Right lung (tissue), 5 donors: Measurements from ENCODE around the gene EPO. TPM values are rescaled to one million over a fixed set of nuclear protein-coding genes. Genes with fewer than 3 reads are reported as not detected.
A peak's percentile ranks its signal among the peaks of the same experiment; 100 is the strongest.
"Not testable (repeated sequence)": the region's sequence is repeated elsewhere in the genome, so short reads cannot be mapped to it uniquely, and the experiment has no call there.

Experiments used
- DNase-seq, 2 donors: peaks; one replicate each; pipeline ENCODE4 v3.0.0-alpha.2; 2013
- polyA plus RNA-seq, 5 donors: library from polyadenylated mRNA; unstranded; fragments of 120-200 nt; gene quantifications; one replicate each; pipeline versions ENCODE4 v1.2.1 to v1.2.3, GENCODE V29; 2013; ENCODE audit warnings: inconsistent platforms in 1 of 5, low replicate concordance in 1 of 5; ENCODE audit not compliant: insufficient read length in 5 of 5, insufficient read depth in 1 of 5

EPO gene
- polyA plus RNA-seq, 5 donors, result 0.13 to 0.24 (median 0.16) TPM; not detected in 1

DNA sequence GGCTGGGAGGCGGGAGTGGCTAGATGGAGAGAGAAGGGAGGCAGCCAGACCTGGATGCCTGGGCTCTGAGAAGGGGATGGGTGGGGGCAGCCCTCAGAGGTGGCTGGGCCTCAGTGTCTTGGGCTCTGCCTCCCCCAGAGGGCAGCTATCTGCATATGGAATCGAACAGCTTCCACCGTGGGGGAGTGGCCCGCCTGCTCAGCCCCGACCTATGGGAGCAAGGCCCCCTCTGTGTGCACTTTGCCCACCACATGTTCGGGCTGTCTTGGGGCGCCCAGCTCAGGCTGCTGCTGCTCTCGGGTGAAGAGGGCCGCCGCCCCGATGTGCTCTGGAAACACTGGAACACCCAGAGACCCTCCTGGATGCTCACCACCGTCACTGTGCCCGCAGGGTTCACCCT is 16.4 kb downstream of the EPO start:
- DNase-seq, result no peak

DNA sequence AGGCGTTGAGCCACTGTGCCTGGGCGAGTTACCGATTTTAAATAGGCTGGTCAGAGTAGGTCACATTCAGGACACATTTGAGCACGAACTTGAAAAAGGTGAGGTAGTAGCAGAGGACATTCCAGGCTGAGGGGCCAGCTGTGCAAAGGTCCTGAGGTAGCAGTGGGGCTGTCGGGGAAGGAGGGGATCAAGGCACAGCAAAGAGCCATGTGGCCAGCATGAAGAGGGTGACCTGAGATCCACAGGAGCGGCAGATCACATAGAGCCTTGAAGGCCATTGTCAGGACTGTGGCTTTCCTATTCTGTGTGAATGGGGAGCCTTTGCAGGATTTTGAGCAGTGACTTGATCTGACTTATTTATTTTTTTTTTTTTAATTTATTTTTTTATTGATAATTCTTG is 19.7 kb downstream of the EPO start:
- DNase-seq, result no peak

GRCh38 chr7:100744605-100745004 is 24.3 kb downstream of the EPO start:
- no peak for DNase-seq

- peak; percentile 20 to 55 for DNase-seq
Observed at GRCh38 chr7:100745184-100745583, 24.9 kb downstream of the EPO start.

GRCh38 chr7:100752994-100753393 is 32.7 kb downstream of the EPO start:
- DNase-seq, result no peak

GRCh38 chr7:100753750-100754149 is 33.5 kb downstream of the EPO start:
- DNase-seq, result no peak

DNA sequence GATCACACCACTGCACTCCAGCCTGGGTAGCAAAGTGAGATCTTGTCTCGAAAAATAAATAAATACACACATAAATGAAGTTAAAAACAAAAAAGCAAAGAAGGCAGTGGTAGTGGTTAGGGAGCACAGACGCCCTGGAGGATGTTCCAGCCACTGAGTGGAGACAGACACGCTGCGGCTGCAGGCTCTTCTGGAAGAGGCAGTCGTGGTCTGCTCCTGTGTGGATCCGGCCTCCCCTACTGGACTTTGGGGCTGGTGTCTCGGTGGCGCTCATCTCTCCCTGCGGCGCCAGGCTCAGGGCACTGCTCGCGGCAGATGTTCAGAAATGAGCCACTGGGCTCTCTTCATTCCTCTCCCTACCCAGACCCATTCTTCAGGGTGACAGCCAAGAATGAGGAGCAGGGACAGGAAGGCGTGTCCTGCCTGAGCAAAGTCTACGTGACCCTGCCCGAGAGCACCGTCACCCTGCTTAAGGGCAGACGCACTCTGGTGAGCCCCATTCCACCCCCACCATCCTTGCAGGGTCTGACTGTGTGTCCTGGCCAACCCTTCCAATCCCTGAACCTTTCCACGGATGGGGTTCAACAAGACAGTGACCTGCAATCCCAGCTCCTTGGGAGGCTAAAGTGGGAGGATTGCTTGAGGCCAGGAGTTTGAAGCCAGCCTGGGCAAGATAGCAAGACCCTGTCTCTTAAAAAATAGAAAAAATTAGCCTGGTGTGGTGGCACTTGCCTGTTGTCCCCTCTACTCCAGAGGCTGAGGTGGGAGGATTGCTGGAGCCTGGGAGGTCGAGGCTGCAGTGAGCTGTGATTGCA is 39.3 kb downstream of the EPO start:
- DNase-seq, result no peak

DNA sequence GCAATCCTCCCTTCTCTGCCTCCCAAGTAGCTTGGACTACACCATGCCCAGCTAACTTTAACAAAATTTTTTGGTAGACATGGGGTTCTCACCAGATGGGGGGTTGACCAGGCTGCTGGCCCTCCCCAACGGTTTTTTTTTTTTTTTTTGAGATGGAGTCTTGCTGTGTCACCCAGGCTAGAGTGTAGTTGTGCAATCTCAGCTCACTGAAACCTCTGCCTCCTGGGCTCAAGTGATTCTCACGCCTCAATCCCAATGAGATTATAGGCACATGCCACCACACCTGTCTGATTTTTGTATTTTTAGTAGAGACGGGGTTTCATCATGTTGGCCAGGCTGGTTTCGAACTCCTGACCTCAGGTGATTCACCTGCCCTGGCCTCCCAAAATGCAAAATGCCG is 42.6 kb downstream of the EPO start:
- DNase-seq, result not testable (repeated sequence)

DNA sequence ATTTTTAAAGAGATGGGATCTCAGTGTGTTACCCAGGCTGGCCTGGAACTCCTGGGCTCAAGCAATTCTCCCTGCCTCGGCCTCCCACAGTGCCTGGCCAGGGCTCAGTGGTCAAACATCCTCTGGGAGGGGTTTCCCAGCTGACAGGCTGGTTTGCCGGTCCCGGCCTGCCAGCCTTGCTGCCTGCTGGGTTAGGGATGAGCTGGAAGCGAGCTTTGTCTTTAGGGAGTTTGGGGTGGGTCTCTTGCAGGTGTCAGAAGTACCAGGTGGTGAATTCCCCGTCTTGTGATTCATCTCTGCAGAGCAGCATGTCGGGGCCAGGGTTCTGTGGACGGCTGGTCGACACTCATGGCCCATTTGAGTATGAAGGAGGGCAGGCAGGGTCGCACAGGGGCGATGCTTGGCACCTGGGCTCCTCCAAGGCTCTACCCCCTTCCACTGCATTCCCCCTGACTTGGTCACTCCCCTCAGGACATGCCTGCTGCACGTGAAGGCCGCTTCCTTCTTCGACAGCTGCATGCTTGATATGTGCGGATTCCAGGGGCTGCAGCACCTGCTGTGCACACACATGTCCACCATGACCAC is 43.4 kb downstream of the EPO start:
- no peak for DNase-seq

DNA sequence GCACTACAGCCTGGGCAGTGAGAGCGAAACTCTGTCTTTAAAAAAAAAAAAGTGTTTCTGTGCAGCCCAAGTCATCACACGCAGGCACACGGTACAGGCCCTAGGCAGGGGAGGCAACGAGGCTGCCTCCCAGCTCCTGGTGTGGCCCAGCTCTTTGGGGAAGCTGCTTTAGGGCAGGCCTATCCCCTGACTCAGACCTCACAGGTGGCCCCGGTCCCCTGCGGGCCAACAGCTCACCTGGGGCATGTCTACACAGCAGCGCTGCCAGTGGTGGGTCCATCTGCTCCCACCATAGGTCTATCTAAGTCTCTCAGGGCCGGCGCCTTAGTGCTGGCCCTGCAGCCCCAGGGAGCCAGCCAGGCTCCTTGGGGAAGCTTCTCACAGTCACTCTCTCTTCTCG is 44.6 kb downstream of the EPO start:
- DNase-seq, result no peak

DNA sequence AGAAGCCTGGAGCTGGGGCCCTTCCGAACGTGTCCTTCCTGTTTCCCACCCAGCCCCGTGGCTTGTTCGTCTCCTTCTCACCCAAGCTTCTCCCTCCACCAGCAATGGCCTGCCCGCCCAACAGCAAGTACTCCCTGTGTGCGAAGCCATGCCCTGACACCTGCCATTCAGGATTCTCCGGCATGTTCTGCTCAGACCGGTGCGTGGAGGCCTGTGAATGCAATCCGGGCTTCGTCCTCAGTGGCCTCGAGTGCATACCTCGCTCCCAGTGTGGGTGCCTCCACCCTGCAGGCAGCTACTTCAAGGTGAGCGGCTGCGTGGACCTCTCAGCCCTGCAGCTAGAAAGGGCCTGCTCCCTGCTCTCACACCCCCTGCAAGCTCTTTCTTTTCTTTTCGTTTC is 45.0 kb downstream of the EPO start:
- no peak for DNase-seq

- DNase-seq, result no peak
Observed at GRCh38 chr7:100768784-100769183, 48.5 kb downstream of the EPO start.

Other genes with a start within 250 kb of the EPO start
- 10 to 100 TPM; 39.6 to 78.9 (median 55.3) TPM for gene TSC22D4, start 241.3 kb upstream of the EPO start, polyA plus RNA-seq
- 1 to 10 TPM; 2.3 to 5.3 (median 3.0) TPM for gene NYAP1, start 236.5 kb upstream of the EPO start, polyA plus RNA-seq
- 10 to 100 TPM; 21.0 to 34.8 (median 29.5) TPM for gene AGFG2, start 181.3 kb upstream of the EPO start, polyA plus RNA-seq
- gene SAP25, start 146.6 kb upstream of the EPO start, polyA plus RNA-seq, result 10 to 100 TPM in 1 of 5 donors, 1 to 10 TPM in 4; 2.8 to 12.8 (median 6.8) TPM
- 10 to 100 TPM; 32.9 to 83.5 (median 58.0) TPM for gene LRCH4, start 134.3 kb upstream of the EPO start, polyA plus RNA-seq
- gene FBXO24, start 134.1 kb upstream of the EPO start, polyA plus RNA-seq, result 1 to 10 TPM; 4.0 to 4.8 (median 4.5) TPM
- gene PCOLCE, start 118.1 kb upstream of the EPO start, polyA plus RNA-seq, result 100 to 1,000 TPM; 140 to 265 (median 179) TPM
- 10 to 100 TPM; 25.3 to 40.0 (median 30.8) TPM for gene MOSPD3, start 107.9 kb upstream of the EPO start, polyA plus RNA-seq
- 1 to 10 TPM; 1.1 to 4.6 (median 1.6) TPM for gene TFR2, start 78.9 kb upstream of the EPO start, polyA plus RNA-seq
- under 1 TPM in 3 of 5 donors, not detected in 2; 0.13 to 0.40 (median 0.28) TPM for gene ACTL6B, start 64.0 kb upstream of the EPO start, polyA plus RNA-seq
- 100 to 1,000 TPM; 131 to 271 (median 184) TPM for gene GNB2, start 46.7 kb upstream of the EPO start, polyA plus RNA-seq
- gene GIGYF1, start 26.2 kb upstream of the EPO start, polyA plus RNA-seq, result 10 to 100 TPM; 30.4 to 52.9 (median 42.0) TPM
- gene POP7, start 14.3 kb upstream of the EPO start, polyA plus RNA-seq, result 10 to 100 TPM; 15.0 to 31.3 (median 18.0) TPM
- gene ZAN, start 13.1 kb downstream of the EPO start, polyA plus RNA-seq, result under 1 TPM in 2 of 5 donors, not detected in 3; 0.01 to 0.03 TPM
- 100 to 1,000 TPM in 2 of 5 donors, 10 to 100 TPM in 3; 79.7 to 112 (median 93.4) TPM for gene EPHB4, start 107.1 kb downstream of the EPO start, polyA plus RNA-seq
- gene SLC12A9, start 132.2 kb downstream of the EPO start, polyA plus RNA-seq, result 10 to 100 TPM; 25.7 to 48.3 (median 39.2) TPM
- 100 to 1,000 TPM in 1 of 5 donors, 10 to 100 TPM in 4; 54.3 to 101 (median 69.5) TPM for gene TRIP6, start 146.9 kb downstream of the EPO start, polyA plus RNA-seq
- gene SRRT, start 154.6 kb downstream of the EPO start, polyA plus RNA-seq, result 100 to 1,000 TPM; 144 to 206 (median 173) TPM
- 1 to 10 TPM in 2 of 5 donors, under 1 TPM in 3; 0.42 to 2.0 (median 0.84) TPM for gene UFSP1, start 169.2 kb downstream of the EPO start, polyA plus RNA-seq
- gene ACHE, start 175.4 kb downstream of the EPO start, polyA plus RNA-seq, result 1 to 10 TPM; 2.1 to 6.6 (median 2.6) TPM
- under 1 TPM; 0.37 to 0.73 (median 0.51) TPM for gene MUC3A, start 229.1 kb downstream of the EPO start, polyA plus RNA-seq
- gene MUC12, start 249.1 kb downstream of the EPO start, polyA plus RNA-seq, result 1 to 10 TPM in 2 of 5 donors, under 1 TPM in 3; 0.54 to 2.6 (median 0.93) TPM